ENCODE measurements around the gene PDE7B. TPM values are rescaled to one million over a fixed set of nuclear protein-coding genes. Genes with fewer than 3 reads are reported as not detected.
A peak's percentile ranks its signal among the peaks of the same experiment; 100 is the strongest.

The PDE7B gene
- polyA plus RNA-seq, 1 of the 3 experiments (the other 2 are of a cell fraction), result 1.9 TPM

DNA sequence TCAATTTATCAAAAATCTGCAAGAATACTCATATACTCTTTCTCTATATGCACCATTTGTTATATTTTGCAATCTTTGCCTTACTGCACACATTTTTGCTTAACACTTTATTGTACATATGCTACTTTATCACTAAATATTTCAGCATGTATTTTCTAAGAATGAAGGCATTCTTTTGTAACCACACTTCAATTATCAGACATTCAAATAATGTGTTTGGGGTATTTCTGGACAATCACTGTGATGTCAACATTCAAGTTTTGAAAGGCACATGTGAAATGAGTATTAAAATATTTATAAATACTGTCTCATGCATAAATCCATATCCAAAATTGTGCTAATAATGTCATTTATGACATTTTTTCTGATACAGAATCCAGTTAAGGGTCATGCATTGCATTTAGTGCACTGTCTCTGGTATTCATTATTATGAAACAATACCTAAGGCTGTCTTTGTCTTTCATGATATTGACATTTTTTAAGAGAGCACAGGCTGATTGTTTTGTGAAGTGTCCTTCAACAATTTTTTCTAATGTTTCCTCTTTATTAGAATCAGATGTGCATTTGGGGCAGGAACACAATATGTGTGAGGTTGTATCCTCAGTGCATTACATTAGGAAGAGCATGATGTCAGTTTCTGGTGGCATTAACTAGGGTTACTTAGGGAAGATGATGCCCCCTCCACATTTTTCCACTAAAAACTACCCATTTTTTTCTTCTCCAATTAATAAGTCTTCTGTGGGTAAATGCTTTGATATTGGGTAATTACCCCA, 292.9 kb downstream of the PDE7B start:
- Histone ChIP-seq H3K9ac (no peak overlapping the region), H4K20me1 (ENCODE audit: insufficient read depth) (no peaks in the 10 kb centered on the region), H3K9me2 (no peaks in the 10 kb centered on the region), H3K27me3 (ENCODE audit: insufficient read depth) (no peaks in the 10 kb centered on the region), H3K27ac (ENCODE audit: low read depth in 2 of 2, low read length in 1 of 2) (peak overlapping the region in 1 of 2 experiments; percentile 72; a peak in 2 of 4 replicates), H3K4me1 (ENCODE audit: control insufficient read depth in 1 of 2, insufficient read depth in 2 of 2, low read depth in 1 of 2, low read length in 1 of 2) (peaks cover 0 to 10% of the 10 kb centered on the region in 2 experiments; a peak in 2 of 4 replicates), H3F3A (replicated peaks; ENCODE audit: insufficient read depth) (no peaks in the 10 kb centered on the region), H3K4me3 (ENCODE audit: low read depth in 2 of 2, low read length in 1 of 2) (no peak overlapping the region), H3K4me2 (no peak overlapping the region), H2AFZ (ENCODE audit: low read depth) (no peak overlapping the region), H3K9me3 (no peaks in the 10 kb centered on the region), H3K36me3 (replicated peaks in 1 of 2; ENCODE audit: control insufficient read depth in 1 of 2, insufficient read depth in 2 of 2, low read length in 1 of 2) (no peaks in the 10 kb centered on the region), H3K79me2 (ENCODE audit: insufficient read depth) (no peaks in the 10 kb centered on the region)
- ChIA-PET POLR2A (no interaction called here), CTCF (interaction anchor here (1.0 to 1.3 kb wide), 2 partner anchors 13 to 15 kb away, joined by 3 to 4 read pairs; no protein-coding TSS in a partner anchor)
- no peak for TF ChIP-seq GABPA (IDR thresholded peaks at IDR 0.05; ENCODE audit: low read depth)
- TF ChIP-seq, protein P1, sequence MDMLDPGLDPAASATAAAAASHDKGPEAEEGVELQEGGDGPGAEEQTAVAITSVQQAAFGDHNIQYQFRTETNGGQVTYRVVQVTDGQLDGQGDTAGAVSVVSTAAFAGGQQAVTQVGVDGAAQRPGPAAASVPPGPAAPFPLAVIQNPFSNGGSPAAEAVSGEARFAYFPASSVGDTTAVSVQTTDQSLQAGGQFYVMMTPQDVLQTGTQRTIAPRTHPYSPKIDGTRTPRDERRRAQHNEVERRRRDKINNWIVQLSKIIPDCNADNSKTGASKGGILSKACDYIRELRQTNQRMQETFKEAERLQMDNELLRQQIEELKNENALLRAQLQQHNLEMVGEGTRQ (IDR thresholded peaks at IDR 0.05; ENCODE audit: borderline replicate concordance, low read depth, low read length), result no peak
- TF ChIP-seq, protein P2, sequence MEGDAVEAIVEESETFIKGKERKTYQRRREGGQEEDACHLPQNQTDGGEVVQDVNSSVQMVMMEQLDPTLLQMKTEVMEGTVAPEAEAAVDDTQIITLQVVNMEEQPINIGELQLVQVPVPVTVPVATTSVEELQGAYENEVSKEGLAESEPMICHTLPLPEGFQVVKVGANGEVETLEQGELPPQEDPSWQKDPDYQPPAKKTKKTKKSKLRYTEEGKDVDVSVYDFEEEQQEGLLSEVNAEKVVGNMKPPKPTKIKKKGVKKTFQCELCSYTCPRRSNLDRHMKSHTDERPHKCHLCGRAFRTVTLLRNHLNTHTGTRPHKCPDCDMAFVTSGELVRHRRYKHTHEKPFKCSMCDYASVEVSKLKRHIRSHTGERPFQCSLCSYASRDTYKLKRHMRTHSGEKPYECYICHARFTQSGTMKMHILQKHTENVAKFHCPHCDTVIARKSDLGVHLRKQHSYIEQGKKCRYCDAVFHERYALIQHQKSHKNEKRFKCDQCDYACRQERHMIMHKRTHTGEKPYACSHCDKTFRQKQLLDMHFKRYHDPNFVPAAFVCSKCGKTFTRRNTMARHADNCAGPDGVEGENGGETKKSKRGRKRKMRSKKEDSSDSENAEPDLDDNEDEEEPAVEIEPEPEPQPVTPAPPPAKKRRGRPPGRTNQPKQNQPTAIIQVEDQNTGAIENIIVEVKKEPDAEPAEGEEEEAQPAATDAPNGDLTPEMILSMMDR (IDR thresholded peaks at IDR 0.05), result no peak
- TF ChIP-seq MEF2A (IDR thresholded peaks at IDR 0.05; ENCODE audit: borderline replicate concordance, low read depth), result no peak
- TF ChIP-seq RXRA (IDR thresholded peaks at IDR 0.05; ENCODE audit: borderline replicate concordance, low read depth), result no peak
- no peak for TF ChIP-seq FOXM1 (IDR thresholded peaks at IDR 0.05; ENCODE audit: low read depth)
- TF ChIP-seq RAD21 (IDR thresholded peaks at IDR 0.05; ENCODE audit: low read length), result no peak
- TF ChIP-seq, protein P3, sequence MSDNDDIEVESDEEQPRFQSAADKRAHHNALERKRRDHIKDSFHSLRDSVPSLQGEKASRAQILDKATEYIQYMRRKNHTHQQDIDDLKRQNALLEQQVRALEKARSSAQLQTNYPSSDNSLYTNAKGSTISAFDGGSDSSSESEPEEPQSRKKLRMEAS (IDR thresholded peaks at IDR 0.05; ENCODE audit: low read depth), result no peak
- TF ChIP-seq, protein P4, sequence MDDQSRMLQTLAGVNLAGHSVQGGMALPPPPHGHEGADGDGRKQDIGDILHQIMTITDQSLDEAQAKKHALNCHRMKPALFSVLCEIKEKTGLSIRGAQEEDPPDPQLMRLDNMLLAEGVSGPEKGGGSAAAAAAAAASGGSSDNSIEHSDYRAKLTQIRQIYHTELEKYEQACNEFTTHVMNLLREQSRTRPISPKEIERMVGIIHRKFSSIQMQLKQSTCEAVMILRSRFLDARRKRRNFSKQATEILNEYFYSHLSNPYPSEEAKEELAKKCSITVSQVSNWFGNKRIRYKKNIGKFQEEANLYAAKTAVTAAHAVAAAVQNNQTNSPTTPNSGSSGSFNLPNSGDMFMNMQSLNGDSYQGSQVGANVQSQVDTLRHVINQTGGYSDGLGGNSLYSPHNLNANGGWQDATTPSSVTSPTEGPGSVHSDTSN (IDR thresholded peaks at IDR 0.05), result no peak
- no peak for TF ChIP-seq POLR2AphosphoS5 (IDR thresholded peaks at IDR 0.05; ENCODE audit: low read depth, low read length)
- peak in 1 of 2 experiments; percentile 31; a peak in 1 of 4 replicates for TF ChIP-seq EP300 (IDR thresholded peaks at IDR 0.05; ENCODE audit: borderline replicate concordance in 1 of 2, low read depth in 1 of 2, low read length in 1 of 2)
- TF ChIP-seq RCOR1 (IDR thresholded peaks at IDR 0.05; ENCODE audit: low read length), result 0 out of 2 replicates have a peak, but pooled peaks have one; percentile 13
- TF ChIP-seq, protein P5, sequence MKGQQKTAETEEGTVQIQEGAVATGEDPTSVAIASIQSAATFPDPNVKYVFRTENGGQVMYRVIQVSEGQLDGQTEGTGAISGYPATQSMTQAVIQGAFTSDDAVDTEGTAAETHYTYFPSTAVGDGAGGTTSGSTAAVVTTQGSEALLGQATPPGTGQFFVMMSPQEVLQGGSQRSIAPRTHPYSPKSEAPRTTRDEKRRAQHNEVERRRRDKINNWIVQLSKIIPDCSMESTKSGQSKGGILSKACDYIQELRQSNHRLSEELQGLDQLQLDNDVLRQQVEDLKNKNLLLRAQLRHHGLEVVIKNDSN (IDR thresholded peaks at IDR 0.05; ENCODE audit: borderline replicate concordance, low read depth), result no peak
- no peak for DNase-seq

Data from SK-N-SH (cell line).